HG03196 (cell line): Measurements from ENCODE around the gene SLC25A17.

Source experiments
- ATAC-seq: cut with Tn5 transposase; IDR thresholded peaks from one replicate; pipeline ENCODE4 v1.9.1; 2021; ENCODE audit not compliant: unreplicated experiment

Gene SLC25A17

DNA sequence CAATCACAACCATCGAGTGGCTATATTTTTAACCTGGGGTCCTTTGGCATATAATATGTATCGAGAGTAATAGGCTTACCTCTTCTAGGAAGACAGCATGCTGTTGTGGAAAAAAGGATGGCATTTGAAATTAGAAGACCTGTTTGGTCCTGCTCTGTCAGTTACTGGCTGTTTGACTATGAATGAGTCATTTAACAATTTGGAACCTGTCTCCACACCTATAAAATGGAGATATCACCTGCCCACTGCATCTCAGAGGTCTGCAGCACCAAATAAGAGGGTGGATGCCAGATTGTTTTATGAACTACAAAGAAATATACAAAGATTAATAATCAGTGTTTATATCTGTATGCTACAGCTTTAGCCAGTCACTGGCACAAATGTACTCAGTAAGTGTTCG lies 60.8 kb downstream of the SLC25A17 start:
- no peak for ATAC-seq

DNA sequence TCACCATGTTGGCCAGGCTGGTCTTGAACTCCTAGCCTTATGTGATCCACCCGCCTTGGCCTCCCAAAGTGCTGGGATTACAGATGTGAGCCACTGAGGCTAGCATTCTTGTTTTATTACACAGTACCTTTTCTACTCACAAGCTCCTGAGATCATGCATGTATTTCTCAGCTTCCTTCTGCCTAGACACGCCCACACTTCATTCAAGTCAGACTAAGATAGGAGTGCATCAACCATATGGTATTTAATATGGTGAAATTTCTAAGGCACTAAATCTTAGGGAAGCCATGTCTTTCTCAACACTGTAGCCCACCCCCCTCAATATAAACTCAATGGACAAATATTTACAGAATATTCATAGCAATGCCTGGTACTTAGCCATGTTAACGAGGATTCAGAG lies 62.1 kb downstream of the SLC25A17 start:
- ATAC-seq, result no peak

DNA sequence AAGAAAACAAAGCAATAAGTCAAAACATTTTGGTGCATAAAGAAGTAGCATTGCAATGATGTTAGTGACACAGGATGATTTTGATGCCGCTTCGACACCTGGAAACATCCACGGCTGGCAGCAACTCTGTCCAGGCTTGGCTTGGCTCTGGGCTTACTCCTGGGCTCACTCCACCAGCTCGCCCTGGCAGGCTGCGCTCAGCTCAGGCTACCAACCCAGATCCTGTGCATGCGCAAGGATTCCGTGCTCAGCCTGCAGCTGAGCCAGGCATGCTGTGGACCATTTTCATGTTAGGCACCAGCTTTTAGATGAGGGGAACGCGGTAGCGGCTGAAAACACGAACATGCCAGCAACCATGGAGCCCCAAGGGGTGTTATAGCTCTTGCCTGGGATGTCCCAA lies 66.0 kb downstream of the SLC25A17 start:
- no peak for ATAC-seq

DNA sequence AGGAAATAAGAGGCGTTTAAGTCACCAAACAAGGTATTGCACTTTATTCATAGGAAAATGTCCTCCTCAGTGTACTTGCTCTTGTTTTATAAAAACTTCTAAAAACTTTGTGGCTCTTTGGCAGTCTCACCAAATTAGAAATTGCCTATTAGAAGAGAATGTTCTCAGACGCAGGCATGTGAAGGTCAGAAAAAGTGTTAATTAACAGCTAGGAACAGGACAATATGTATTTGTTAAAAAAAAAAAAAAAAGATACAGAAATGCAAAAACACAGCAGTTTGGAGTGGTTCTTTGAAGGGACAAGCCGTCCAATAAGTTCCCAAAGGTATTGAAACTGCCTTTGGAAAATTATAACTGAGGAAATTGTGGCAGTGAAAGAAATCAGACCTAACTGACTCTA lies 67.9 kb downstream of the SLC25A17 start:
- no peak for ATAC-seq

DNA sequence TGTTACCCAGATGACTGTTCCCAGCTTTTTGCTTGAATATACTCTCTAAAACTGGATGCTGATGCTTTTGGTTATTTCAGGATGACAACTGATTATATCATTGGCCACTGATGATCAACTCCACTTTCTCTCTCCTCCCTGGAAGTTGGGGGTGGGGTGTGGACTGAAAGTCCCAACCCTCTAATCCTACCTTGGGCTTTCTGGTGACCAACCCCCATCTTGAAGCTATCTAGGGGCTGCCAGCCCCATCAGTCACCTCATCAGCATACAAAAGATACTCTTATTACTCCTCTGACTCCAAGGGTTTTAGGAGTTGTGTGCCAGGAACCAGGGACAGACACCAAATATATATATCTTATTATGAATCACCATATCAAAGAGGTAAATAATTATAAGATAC lies 69.3 kb downstream of the SLC25A17 start:
- ATAC-seq, result no peak

DNA sequence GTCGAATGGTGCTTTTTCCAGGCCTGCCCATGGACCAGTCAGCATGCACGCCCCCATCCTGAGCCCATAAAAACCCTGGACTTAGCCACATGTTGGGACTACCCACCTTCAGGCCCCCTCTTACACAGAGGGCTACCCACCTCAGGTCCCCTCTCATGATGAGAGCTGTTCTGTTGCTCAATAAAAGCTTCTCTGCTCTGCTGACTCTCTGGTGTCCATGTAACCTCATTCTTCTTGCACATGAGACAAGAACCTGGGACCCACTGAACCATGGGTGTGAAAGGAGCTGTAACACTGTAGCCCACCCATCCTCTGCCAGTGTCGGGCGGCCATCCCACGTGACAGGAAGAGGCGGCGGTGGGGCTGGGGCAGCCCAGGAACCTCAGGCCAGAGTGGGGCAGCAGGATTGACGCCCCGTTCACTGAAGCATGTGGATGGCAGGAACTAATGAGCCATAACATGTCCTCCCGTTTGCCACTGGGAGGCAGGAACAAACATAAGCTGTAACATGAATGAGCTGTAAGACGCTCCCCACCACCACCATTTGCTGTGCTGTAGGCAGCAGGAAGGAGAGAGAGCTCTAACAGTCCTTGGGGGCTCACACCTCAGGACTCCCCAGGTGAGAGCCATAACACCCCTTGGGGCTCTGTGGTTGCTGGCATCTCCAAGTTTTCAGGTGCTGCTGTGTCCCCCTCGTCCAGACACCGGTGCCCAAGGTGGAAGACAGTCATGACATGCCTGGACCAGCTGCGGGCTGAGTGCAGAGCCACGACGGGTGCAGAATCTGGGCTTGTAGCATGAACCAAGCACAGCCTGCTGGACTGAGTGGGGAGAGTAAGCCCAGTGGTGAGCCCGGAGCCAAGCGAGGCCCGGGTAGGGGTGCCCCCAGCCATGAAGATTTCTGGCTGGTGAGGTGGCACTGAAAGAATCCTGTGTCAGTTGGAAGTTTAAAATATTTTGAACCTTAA lies 70.5 kb downstream of the SLC25A17 start:
- no peak for ATAC-seq

DNA sequence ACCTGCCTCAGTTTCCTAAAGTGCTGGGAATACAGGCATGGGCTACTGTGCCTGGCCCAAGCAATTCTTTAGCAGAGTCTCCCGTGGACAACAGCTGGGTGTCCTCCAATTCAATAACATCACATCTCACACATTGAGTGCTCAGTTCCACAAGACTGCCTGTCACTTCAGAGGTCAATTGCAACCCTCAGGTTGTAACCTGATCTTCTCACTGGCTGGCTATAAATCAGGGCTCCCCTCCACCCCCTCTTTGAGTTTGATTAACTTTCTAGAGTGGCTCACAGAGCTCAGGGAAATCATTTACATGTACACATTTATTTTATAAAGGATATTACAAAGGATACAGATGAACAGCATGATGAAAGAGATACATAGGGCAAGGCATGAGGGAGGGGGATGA lies 71.8 kb downstream of the SLC25A17 start:
- ATAC-seq, result no peak

DNA sequence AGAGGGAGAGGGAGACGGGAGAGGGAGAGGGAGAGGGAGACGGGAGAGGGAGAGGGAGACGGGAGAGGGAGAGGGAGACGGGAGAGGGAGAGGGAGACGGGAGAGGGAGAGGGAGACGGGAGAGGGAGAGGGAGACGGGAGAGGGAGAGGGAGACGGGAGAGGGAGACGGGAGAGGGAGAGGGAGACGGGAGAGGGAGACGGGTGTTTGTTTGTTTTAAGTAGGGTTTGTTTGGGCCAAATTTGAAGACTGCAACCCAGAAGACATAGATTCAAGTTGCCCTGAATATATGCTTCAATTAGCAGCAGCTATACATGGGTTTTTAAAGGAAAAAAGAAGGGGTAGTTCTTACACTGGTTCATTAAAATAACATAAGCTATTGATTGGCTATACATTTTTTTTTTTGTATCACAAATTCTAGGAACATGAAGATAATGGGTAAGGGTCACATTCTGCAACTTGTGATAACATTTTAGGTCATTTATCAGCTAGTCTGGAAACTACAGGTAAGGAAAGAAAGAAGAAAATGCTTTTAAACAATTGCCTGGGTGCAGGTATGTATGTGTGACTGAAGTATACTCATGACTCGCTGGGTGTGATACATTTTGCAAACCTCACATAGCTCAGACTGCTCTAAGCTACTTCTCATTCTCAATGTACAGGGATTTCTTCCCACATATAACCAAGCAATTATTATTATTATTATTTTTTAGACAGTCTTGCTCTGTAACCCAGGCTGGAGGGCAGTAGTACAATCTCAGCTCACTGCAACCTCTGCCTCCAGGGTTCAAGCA lies 72.5 kb downstream of the SLC25A17 start:
- no peak for ATAC-seq

DNA sequence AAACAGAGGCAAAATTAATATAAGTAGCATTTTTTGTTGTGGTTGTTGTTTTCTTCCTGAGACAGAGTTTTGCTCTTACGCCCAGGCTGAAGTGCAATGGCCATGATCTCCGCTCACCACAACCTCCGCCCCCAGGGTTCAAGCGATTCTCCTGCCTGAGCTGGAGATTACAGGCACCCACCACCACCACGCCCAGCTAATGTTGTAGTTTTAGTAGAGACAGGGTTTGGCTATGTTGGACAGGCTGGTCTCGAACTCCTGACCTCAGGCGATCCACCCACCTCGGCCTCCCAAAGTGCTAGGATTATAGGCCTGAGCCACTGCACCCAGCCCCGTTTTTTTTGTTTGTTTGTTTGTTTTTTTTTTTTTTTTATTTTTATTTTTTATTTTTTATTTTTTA lies 75.4 kb downstream of the SLC25A17 start:
- no peak for ATAC-seq

DNA sequence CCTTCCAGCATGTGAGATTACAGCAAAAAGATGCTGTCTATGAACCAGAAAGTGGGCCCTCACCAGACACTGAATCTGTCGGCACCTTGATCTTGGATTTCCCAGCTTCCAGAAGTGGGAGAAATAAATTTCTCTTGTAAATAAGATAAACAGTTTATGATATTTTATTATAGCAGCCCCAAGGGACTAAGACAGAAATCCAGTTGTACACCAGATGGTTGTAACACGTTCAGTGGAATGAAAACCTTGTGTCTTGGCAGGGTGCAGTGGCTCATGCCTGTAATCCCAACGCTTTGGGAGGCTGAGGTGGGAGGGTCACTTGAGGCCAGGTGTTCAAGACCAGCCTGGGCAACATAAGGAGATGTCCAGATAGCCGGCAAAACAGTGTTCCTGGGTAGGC lies 78.0 kb downstream of the SLC25A17 start:
- ATAC-seq, result no peak

DNA sequence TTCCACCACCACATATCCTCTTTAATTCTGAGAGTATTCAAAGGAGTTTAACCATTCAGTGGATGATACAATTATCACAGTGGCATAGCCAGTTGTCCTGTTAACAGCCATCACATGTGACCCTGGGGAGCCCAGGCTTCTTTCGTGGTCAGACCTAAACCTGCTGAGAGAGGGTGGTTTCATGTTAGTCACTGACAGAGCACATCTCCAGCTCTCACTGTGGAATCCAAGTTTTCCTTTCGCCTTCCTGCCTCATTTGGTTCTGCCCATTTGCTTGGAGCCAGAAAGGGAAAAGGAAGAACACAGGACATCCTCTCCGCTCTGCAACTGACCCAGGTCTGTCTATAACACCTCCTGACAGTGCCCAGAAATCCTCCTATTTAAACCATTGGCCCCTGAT lies 79.4 kb downstream of the SLC25A17 start:
- ATAC-seq, result no peak

DNA sequence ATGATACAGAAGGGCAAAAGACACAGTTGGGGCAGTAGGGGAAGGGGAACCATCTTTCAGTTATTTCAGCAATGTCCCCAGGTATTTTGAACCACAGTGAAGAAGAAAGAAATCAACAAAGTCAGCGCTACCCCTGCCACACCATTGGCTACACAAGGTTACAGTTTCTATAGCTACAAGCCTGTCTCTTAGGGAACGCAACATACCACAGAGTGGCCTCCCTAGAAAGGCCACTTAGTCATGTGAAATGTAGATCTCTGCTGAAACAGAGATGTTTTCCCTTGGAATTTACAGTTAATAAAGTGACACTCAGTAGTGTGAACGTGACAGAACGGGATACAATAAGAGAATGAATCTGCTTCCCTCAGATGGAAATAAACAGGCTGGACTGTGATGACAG lies 85.2 kb downstream of the SLC25A17 start:
- no peak for ATAC-seq

DNA sequence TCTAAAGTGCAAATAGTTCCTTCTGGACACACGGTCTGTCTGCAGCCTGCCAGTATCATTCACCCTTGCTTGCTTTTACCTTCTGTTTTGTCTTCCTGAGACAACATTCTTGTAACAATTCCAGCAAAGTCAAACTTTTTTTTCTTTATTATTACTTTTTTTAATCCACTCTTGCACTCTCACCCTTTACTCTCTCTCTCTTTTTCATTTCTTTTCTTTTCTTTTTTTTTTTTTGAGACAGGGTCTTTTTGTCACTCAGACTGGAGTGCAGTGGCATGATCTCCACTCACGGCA lies 86.2 kb downstream of the SLC25A17 start:
- ATAC-seq, result no peak

DNA sequence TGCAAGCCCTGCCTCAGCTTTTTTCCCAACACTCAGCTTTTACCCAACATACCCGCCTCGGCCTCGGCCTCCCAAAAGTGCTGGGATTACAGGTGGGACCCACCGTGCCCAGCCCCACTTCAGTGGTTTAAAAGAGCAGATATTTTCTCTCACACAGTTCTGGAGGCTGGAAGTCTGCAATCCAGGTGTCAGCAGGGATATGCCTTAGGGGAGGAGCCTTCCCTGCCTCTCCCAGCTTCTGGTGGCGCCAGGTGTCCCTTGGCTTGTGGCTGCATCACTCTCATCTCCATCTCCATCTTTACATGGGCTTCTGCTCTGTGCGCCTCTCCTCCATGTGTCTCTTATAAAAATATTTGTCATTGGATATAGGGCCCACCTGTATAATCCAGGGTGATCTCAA lies 89.9 kb downstream of the SLC25A17 start:
- no peak for ATAC-seq

DNA sequence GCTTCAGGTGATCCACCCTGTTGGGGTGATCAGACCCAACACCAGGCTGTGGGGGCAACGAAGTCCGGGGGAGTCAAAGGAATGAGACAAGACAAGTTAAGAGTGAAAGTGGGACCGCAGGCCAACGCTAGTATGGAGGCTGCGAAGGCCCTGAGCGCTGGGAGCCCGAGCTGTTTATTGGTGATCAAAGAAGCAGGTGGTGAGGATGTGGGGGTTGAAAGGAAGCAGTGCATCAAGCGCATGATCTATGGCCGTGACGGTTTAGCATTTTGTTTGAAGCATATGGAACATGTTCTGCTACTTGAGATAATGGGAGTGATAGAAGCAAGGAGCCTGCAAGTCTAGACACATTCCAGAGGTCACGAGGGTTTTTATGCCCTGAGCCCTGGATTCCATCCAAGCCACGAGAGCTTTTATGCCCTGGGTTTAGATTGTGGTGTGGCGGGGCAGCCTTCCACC lies 90.4 kb downstream of the SLC25A17 start:
- no peak for ATAC-seq

DNA sequence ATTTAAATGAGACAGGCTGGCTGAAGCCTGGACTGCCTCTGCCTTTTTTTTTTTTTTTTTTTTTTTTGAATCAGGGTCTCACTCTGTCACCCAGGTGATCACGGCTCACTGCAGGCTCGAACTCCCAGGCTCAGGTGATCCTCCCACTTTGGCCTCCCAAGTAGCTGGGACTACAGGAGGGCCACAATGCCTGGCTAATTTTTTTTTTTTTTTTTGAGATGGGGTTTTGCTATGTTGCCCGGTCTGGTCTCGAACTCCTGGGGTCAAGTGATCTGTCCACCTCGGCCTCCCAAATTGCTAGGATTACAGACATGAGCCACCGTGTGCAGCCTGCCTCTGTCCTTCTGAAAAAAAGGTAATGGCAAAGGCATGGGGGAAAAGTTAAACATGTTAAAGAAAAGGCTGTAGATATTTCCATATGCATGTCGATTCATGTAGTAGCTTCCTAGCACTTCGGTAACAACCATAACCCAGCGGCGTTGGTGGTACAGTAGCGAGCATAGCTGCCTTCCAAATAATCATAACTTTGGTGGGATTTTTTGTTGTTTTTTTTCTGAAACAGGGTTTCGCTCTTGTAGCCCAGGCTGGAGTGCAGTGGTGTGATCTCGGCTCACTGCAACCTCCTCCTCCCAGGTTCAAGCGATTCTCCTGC lies 91.1 kb downstream of the SLC25A17 start:
- ATAC-seq, result no peak

DNA sequence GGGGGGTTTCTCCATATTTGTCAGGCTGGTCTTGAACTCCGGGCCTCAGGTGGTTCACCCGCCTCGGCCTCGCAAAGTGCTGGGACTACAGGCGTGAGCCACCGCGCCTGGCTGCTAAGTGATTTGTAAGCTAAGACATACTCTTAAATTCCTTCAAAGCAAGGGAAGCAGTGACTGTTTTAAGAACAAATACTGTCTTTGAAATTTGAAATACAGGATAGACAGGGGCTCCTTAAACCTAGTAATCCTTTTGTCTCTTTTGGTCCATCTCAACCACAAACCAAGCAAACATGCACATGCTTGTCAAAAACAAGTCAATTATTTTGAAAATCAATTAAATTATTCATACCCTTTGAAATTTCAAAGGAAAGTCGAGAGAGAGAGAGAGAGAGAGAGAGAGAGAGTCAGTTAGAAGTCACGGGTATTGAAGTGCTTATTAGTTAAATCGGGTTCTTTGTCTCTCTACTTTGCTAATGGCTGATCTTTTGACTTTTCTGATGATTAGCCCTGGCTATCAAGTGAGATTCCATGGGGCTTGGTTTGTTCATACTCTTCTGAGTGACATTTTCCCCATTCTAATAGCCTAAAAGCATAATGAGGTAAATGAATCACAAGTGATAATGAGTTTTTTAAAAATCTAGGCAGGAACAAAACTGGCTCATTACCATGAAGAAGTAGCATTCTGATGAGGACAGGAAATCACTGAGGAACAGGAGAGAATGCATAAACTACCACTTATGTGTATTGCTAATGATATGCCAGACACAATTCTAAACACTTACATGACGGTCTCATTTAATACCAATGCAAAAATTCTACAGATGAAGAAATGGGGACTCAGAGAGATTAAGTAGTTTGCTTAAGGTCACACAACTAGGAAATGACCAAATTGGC lies 91.8 kb downstream of the SLC25A17 start:
- no peak for ATAC-seq

DNA sequence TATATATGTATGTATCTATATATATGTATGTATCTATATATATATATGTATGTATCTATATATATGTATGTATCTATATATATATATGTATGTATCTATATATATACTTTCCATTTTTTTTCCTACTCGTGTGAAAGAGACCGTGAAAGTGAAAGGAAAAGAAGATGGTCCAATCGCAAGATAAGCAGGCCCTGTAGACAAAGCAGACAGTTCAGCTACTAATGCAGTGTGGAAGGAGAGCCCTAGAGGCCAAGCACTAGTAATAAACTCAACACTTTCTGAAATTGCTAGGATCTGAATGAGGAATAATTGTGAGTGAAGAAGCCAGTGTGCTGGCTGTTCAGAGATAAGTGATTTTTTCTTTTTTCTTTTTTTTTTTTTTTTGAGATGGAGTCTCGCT lies 92.6 kb downstream of the SLC25A17 start:
- no peak for ATAC-seq

DNA sequence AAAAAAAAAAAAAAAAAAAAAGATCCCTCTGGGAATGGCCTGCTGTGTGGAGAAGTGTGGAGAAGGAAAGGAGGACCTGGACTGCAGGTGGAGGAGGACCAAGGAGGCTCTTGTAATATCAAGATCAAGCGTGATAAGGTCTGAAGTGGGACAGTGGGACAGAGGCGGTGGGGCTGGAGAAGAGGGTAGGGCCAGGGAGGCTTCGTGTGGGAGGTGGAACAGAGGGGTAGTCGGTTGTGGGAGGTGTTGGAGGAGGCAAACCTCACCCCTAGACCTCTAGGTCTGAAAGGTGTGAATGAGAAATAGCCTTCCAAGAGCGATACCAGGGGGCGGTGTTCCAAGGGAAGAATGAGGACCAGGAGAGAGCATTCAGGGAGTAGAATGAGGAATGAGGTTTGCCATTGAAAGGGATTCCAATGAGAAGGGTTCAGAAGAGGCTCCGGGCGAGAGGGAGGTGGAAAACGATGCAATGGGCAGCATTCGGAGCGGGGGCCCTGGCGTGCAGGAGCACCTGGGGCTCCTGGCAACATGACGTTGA lies 95.7 kb downstream of the SLC25A17 start:
- ATAC-seq, result no peak

DNA sequence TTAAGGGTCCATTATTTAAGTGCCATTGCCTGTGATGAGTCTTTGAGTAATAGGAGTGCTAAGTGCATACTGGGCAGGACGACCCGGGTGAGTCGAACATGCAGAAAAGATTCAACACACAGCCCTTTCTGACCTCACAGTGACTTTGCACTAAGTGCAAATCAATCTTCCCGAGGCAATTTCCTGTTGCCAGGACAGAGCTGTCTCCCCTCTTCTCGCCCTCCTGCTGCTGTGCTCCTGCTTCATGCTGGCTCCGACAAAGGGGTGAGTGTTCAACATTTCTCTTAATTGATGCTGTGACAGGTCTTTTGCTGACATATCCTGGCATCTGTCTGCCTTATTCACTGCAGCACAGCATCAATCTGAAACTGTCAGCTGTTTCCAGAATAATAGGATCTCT lies 97.9 kb downstream of the SLC25A17 start:
- ATAC-seq, result no peak
